GM18517 (cell line): ENCODE results near the gene PSMC1.
A peak's percentile ranks its signal among the peaks of the same experiment; 100 is the strongest.

Experiments used
- ATAC-seq: cut with Tn5 transposase; IDR thresholded peaks from one replicate; pipeline ENCODE4 v1.9.1; 2021; ENCODE audit warnings: mild to moderate bottlenecking, moderate library complexity; ENCODE audit not compliant: unreplicated experiment

PSMC1 gene

DNA sequence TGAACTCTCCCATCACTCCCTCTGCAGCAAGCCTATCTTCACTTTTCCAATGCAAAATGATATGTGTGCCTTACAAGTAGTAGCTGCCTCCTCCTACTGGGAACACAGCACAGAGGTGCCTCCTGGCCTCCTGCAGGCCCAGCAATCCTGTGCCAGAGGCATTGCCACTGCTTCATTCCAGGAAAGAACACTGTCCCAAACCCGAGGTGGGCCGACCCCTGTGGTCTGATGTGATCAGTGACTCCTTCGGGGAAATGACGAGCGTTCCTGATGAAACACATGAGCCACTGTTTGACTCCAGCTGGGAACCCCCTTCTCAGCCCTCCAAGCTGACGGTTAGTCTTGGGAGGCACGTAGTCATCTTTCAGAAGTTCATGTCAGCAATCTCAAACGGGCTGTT, 19.5 kb downstream of the PSMC1 start:
- no peak for ATAC-seq

DNA sequence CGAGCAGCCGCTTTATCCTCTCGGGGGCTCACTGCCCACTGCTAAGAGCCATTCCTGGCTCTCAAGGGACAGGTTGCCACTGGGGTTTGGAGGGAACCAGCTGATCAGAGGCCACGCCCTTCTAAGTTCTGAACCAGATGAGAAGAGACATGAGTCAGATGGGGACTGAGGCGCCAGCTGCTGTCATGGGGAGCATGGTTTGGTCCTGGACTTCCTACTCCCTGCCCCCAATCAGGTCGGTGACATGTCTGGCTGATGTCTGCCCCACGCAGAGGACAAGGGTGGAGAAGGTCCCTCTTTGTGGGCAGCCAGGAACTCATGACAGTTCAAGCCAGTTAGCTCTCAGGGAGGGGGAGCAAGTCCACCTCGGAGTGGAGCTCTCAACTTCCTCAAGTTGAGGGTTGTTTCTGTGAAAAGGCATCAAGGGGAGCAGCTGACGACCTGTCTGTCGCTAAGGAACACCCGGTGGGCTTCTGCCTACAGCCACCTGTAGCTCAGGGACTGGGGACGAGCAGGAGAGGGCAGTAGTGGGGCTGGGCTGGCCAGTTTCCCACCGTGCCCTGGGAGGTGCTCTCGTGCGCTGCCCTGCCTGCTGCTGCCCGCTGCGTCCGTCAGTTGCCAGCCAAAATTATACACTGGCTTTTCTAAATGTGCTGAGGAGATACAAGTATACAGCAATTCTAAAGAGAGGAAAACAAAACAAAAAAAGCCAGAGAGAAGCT, 20.5 kb downstream of the PSMC1 start:
- ATAC-seq, result no peak

DNA sequence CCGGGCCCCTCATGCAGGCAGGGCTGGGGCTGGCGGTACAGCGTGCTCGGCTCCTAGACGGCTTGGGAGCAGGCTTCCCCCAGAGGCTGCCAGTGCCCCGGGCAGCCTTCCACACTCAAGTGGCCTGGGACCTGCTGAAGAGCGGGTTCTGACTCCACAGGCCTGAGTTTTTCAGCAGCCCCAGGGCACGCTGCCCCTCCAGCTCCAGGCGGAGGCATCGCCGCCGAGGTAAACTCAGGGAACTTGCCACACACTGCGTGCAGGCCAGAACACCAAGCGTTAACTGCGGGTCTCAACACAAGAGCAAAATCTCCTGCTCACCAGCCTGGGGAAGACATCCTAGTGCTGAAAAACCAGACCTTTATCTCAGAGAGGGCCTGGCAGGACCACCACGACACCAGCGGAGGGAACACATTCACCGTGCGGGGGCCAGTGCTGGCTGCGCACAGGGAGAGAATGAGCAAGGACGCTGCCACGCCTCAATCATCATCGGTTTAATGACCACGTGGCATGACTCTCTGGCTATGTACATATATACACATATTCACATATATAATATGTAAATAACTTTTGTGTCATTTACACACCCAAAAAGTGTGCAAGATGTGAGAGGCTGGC, 21.3 kb downstream of the PSMC1 start:
- no peak for ATAC-seq

DNA sequence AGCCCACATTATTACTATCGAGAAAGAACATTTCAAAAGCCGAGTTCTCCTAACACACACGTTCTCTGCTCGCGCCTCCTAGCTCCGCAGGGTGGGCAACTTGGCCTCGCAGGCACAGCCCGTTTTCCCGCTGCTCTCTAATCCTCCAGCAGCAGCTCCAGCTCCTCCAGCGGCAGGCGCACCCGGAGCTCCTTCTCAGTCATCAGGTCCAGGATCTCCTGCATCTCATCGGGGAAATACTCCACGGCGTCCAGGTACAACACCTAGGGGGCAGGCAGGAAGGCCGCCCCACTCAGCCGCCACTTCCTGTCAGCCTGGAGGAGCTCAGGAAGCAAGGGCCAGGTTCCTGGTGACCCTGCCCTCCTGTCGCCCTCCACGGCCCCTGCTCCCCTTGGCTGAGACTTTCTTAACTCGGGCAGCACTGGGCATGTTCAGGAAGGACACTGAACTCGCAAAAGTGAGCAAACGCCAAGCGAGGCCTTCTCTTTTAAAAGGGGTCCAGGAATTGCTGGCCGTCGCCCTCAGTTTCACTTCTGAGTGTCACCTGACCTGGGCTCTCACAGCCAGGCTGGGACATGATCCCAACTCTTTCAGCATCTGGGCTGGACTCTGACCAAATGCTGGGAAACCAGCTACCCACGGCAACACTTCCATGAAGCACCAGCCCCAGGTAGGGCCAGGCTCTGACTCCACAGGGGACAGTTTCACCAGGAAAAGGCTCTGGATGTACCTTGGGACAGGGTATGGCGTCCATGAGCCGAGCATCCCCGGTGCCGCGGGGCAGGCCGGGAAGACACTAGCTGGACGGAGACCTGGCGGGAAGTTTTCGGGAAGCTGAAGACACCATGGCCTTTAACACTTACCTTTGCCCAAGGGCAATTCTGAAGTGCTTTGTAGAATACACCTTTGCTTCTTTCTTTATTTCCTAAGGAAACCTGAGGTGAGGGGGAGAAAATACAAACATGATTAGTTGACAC, 22.1 kb downstream of the PSMC1 start:
- no peak for ATAC-seq

DNA sequence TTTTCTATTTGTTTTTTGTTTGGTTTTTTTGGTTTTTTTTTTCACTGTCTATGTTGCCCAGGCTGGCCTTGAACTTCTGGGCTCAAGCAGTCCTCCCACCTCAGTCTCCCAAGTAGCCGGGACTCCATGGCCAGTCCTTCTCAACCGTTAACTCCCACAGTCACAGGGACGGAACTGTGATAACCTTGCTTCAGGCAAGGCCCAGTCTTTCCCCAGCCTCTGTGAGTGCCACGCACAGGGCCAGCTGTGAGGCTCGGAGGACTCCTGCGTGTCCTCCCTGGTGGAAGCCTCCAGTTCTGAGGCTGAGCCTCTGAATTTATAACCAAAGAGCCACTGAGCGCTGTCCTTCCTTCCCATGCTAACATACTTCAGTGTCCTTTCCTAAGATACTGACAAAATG, 23.7 kb downstream of the PSMC1 start:
- ATAC-seq, result no peak

DNA sequence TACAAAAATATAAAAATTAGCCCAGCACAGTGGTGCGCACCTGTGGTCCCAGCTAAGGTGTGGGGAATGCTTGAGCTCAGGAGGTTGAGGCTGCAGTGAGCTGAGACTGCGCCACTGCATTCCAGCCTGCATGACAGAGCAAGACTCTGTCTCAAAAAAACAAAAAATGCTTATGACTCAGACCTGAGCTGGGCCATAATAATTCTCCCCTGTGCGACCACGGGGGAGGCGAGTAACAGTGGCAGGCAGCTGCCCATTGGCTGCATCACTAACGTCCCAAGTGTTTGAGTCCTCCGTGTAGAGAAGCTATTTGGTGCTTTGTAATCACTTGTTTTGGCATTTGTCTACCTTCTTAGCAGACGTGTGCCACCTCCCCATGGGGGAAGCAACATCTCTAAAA, 24.9 kb downstream of the PSMC1 start:
- ATAC-seq, result no peak

DNA sequence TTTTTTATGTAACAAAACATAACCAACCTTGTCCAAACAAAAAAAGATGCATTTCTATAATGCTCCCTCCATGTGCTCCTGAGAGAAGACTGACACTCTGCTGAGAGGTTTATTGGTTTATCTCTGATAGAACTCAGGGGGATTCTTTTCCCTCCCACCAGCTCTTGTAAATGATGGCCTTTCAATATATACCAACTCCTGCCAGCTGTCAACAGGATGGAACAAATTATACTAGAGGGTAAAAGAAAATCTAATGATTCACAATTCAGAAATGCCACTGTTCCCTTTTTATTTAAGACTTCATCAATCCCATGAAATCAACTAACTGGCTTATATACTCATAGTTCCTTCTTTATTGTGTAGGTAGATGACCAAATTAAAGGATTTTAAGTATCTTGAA, 25.4 kb downstream of the PSMC1 start:
- ATAC-seq, result no peak

DNA sequence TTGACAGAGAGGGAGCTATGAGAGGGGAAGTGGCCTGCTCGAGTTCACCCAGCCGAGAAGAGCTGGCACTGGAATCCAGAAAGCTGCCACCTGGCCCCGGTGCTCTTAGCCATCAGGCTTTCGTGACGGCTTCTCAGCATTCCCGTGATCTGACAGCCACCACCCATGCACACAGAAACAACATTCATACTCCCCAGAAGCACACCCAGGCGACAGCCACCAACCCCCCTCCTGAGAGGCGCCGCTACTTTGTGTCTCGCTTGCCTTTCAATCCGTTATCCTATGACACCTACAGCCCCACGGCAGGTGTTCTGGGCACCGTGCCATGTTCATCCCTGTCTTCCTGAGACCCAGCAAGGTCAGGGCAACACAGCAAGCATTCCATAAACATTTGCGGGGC, 31.4 kb downstream of the PSMC1 start:
- ATAC-seq, result no peak

DNA sequence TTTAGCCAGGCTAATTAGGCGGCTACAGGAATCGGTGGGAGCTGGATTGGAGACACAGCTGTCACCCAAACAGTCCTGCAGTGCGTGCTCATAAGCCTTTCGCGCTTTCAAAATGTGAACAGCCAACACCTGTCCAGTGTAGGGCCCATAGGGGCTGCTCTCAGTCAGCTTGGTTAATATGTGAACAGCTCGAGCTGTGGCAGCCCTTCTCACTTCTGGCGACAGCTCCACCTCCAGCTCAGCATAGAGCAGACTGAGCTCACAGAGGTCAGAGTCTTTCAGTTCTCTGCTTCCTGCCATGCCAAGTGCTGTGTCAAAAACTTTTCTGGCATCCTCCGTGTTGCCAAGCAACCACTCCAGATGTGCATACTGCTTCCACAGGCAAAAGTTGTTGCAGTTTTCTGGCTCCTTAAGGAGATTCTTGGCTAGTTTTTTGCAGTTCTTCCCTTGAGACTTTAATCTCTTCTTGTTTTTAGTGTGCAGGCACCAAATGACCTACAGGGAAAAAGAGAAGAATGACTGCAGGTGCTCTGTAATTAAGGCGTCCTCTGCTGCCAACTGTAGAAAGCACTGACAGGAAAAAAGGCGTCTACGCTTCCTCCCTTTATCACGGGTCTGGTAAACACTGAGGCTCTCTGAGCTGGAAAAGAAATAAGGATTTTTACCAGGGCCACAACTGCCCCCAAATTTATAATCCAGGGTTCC, 32.5 kb downstream of the PSMC1 start:
- ATAC-seq, result peak; percentile 85

DNA sequence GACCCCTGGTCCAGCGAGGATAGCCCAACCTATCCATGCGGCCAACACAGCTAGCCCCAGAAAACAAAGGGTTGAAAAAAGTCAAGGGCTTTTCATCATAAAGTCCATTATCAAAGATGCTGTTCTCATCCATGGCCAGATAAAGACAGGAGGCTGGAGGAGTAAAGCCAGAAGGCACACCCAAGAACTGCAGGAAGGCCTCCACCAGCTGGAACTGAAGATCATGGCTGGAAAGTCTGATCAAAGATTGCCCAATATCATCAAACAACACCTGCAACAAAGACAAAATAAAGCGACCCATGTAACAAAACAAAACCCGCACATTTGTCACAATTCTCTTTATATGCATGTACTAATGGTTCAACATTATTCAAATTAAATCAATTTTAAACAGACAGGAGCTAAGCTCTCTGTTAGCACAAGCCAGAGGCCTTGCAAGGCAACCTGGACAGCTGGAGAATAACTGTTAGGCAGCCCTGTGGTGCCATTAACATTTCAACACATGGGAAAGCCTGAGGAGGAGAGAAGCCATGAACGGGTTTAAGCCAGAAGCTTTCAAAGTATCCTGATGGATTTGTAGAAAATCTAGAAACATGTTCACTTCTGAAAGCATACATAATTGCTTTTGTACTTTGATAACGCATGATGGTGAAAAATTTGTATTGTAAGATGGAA, 34.1 kb downstream of the PSMC1 start:
- no peak for ATAC-seq

DNA sequence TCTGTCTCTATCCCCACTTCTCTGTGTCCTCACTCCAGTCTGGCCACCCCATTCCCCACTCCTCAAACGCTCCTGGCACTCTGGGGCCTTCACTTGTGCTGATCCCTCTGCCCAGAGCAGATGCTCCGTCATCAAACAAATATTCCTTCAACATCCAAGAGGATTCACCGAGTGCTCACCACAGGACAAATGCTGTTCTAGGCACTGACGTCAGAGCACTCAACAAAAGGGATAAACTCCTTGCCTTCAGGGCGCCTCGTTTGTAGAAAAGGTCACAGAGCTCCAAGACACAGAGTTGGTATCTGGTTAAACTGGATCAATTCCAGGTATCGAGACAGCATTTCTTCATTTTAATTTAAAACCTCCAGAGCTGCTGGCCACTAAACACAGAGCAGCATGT, 35.3 kb downstream of the PSMC1 start:
- no peak for ATAC-seq

DNA sequence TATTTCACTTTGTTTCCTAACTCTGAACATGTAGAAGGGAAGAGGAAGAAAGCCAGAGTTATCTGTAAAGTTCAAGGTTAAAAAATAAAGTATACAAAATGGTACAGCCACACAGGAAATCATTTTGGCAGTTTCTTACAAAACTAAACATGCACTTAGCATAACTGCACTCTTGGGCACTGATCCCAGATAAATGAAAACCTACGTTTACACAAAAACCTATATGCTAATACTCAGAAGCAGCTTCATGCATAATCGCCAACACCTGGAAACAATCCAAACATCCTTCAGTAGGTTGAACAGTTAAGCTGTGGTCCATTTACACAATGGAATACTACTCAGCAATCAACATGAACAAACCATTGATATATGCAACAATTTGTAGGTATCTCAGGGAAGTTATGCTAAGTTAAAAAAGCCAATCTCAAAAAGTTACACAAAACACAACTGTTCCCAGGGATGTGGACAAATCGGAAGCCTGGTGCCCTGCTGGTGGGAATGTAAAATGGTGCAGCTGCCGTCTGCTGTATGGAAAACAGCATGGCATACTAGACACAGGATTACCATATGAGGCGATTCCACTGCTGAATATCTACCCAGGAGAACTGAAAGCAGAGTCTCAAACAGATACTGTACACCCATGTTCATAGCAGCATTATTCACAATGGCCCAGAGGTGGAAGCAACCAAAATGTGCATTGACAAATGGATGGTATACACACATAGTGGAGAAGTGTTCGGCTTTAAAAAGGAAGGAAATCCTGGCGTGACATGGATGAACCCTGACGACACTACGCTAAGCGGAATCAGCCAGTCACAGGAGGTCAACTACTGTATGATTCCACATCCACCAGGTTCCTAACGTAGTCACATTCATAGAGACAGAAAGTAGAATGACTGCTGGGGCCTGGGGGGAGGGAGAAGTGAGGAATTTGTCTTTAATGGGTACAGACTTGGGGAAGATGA, 37.7 kb downstream of the PSMC1 start:
- no peak for ATAC-seq

DNA sequence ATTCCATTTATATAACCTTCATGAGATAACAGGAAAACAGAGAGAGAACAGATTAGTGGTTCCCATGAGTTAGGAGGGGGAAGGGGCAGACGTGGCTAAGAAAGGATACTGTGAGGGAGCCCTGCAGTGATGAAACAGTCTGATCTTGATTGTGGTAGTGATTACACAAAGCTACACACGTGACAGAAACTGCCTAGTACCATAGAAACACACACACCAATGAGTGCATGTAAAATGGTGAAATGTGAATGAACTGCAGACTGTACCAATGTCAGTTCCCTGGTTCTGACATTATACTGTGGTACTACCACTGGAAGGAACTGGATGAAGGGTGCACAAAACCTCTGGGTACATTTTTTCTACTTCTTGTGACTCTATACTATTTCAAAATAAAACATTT, 38.5 kb downstream of the PSMC1 start:
- ATAC-seq, result no peak

DNA sequence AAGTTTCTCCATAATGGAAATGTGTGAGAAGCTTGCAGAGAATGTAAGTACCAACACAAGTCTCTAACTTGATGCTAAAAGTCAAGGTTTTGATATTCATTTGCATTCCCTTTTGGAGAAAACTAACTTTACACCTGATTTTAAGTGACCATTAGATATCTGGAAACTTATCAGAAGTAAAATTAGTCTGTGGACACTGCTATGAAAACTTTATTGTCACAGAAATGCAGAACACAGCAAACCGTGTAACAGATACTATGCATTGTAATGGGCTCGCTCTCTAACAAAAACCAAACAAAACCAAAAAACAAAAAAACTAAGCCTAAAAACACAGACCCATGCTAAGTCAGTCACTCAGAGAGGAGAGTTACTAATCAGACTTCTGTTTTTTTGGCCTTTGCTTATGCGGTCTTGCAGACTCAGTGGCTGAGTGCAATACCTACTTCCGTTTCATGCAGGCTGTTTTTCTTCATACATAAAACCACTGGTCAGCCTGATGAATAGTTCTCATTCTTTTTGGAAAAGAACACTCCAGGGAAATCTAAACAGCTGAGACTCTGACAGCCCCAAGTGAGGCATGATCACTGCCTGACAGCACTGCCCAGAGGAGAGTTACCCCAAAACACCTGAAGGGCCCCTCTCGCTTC, 39.6 kb downstream of the PSMC1 start:
- no peak for ATAC-seq

DNA sequence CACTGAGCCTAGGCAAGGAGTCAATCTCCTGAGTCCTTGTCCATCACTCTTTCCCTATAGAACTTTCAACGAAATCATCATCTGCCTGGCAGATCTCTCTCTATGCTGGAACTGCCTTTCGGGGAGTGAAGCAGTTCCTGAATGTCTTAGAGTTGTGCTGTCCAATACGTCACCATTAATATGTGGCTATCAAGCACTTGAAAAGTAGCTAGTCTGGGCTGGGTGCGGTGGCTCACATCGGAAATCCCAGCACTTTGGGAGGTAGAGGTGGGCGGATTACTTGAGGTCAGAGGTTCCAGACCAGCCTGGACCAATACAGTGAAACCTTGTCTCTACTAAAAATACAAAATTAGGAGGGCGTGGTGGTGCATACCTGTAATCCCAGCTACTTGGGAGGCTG, 40.3 kb downstream of the PSMC1 start:
- no peak for ATAC-seq

DNA sequence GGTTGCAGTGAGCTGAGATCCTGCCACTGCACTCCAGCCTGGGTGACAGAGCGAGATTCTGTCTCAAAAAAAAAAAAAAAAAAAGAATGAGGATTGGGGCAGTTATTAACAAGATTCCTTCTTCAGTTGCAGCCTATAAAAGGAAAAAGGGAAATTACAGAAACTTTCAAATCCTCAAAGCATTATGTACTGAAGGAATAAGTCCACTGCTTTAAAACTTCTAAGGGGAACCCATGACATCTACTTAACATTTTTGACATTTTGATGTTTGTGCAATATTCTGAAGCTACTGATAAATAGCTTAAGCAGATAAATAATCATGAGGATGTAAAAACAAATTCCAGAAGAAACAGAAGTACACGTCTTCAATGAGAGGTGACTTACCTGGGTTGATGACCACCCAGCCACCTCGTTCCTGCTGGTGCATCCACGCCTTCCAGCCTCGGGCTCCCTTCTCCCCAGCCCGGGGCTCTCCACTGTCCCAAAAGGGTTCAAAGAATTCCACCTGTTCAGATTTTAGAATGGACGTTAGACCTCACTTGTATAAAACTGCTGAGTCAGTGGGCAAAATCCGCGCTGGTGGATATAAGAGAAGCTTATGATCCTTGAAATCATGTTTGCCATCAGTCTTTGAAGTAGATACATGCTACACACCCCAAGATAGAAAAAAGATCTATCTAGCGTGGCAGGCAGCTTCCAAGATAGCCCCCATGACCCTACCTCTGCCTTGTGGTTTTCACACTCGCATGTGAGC, 41.7 kb downstream of the PSMC1 start:
- no peak for ATAC-seq

DNA sequence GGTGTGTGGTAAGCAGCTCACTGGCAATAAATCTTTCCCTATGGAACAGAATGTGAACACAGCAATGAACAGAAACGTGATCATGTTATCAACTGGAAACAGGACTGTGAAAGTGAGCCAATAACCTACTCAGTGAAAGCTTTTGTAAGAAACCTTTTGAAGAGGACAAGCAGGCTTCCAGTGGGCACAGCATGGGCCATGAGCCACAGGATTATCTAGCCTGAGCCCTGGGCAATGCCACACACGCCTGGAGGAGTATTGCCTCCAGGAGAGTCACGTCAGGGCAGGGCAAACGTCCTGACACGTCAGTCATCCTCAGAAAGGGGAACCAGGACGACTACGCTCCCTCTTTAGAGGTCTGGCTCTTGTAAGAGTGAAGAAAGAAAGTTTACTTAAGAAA, 43.1 kb downstream of the PSMC1 start:
- no peak for ATAC-seq

DNA sequence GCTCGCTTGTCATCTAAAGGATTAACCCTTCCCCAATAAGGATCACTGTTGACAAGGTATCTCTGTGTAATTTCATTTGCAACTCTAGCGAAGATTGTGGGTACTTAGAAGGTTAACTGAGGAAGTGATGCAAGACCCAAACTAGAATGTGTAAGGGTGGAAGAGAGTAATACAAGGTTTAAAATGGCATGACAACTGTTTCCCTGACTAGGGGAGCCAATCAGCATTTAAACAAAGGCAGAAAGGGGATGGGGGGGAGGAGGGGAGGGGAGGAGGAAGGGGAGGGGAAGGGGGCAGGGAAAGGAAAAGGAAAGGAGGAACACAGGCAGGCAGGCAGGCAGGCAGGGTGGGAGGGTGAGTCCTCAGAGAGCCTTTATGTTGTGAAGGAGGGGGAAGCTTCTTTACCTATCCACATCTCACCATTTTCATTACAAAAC, 44.3 kb downstream of the PSMC1 start:
- no peak for ATAC-seq
